Subcutaneous abdominal adipose tissue (tissue), 5 donors: ENCODE measurements around the gene RAC2.
"Not testable (repeated sequence)": the region's sequence is repeated elsewhere in the genome, so short reads cannot be mapped to it uniquely, and the experiment has no call there.

Source experiments
- H3K27ac ChIP-seq: one replicate; pipeline ENCODE4 v1.7.0; 2013; ENCODE audit warnings: low read depth, mild to moderate bottlenecking, inconsistent platforms, low read length, moderate library complexity
- H3K27me3 ChIP-seq, 5 donors: one replicate each; pipeline ENCODE4 v1.7.0; 2013; ENCODE audit warnings: low read length in 5 of 5, inconsistent platforms in 1 of 5; ENCODE audit not compliant: control insufficient read depth in 5 of 5, insufficient read depth in 4 of 5
- H3K36me3 ChIP-seq, 5 donors: one replicate each; pipeline ENCODE4 v1.7.0; 2013; ENCODE audit warnings: low read length in 5 of 5; ENCODE audit not compliant: control insufficient read depth in 5 of 5, insufficient read depth in 5 of 5
- H3K4me1 ChIP-seq, 5 donors: one replicate each; pipeline ENCODE4 v1.7.0; 2013; ENCODE audit warnings: low read length in 5 of 5, mild to moderate bottlenecking in 3 of 5, moderate library complexity in 1 of 5; ENCODE audit not compliant: control insufficient read depth in 5 of 5, insufficient read depth in 5 of 5
- H3K4me3 ChIP-seq, 5 donors: one replicate each; pipeline ENCODE4 v1.7.0; 2013; ENCODE audit warnings: low read length in 5 of 5, low read depth in 1 of 5
- H3K9ac ChIP-seq, 5 donors: one replicate each; pipeline ENCODE4 v1.7.0; 2013; ENCODE audit warnings: low read length in 5 of 5, mild to moderate bottlenecking in 4 of 5, moderate library complexity in 3 of 5
- H3K9me3 ChIP-seq, 5 donors: one replicate each; pipeline ENCODE4 v1.7.0; 2013; ENCODE audit warnings: low read length in 5 of 5; ENCODE audit not compliant: control insufficient read depth in 5 of 5
- donor health status: healthy.
- donor health status: healthy.
- donor health status: healthy.
- donor health status: healthy.
- donor health status: healthy.

RAC2 gene

DNA sequence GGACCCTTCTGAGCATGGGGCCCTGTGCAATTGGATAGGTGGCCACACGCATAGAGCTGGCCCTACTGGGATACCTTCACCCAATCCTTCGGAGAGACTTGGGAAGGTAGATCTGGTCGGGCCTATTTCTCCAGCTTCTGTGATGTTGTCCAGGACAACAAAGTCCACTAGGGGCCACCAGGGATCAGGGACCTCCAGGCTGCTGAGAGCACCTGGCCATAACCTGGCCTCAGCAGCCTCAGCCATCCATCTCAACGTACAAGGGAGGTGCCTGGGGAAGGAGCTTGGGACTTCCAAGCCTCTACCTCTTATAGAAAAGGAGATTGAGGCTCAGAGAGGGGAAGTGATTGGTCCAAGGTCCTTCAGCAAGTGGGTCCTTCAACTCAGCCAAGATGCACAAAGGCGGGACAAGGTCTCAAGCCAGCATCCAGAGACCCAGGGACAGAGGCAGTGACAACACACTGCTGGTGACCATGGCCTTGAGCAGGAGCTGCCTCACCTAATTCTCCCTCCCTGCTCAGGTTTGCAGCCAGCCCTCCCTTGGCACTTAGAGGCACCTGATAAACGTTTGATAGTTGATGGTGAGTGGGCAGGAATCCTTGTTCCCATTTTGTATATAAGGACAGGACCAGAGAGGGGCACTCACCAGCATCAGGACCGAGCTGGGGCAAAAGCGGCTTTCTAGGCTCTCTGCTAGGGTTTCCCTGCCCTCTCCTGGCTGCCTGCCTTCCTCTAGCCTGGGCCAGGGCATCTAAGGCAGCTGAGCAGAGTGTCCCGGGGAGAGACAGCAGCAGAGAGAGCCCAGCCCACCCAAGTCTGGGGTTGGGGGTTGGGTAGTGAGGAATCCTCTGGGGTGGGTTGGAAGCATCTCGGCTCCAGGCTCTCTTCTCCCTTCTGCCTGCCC lies 4.5 kb downstream of the RAC2 start:
- Histone ChIP-seq H3K27me3 (peaks cover 16 to 72% (median 55%) of the 10 kb centered on the region in 5 donors), H3K9me3 (no peaks in the 10 kb centered on the region), H3K27ac (no peak overlapping the region), H3K4me1 (peaks cover 0 to 32% (median 7%) of the 10 kb centered on the region in 5 donors), H3K9ac (no peak overlapping the region), H3K36me3 (peaks cover 0 to 4% (median 0%) of the 10 kb centered on the region in 5 donors), H3K4me3 (no peak overlapping the region)

DNA sequence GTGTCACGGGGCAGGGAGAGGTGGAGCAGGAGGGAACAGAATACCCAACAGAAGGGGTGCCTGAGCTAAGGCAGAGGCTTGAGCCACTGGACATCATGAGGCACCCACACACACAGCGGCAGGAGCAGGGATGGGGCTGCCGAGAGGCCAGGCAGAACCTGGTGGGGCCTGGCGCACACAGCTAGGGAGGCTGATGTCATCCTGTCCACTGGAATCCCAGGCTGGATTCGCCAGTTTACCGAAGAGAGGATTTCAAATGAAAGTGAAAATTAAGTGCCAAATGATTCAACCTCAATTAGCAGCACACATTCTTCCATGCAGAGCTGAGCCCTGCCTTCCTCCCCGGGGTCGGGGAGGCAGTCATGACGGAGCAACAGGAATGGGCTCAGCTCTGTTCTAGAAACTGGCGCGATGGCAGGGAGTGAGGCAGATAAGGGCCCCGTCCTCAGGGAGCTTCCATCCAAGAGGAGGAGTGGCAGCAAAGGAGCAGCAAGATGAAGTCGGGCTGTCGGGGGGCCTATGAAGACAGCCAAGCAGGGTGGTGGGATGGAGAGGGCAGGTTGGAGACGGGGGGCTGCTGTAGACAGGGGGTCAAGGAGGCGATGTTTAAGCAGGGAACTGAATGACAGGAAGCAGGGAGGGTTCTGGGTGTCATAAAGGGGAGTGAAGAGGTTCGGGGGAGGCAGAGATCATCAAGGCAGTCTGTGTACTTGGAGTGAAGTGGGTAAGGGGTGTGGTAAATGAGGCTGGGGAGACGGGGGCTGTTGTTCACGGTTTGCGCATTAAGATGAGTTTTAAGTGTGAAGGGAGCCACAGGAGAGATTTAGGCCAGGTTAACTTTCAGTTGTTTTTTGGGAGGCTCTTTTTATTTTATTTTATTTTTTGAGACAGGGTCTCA lies 6.4 kb downstream of the RAC2 start:
- Histone ChIP-seq H3K27me3 (peaks cover 18 to 64% (median 52%) of the 10 kb centered on the region in 5 donors), H3K9me3 (no peaks in the 10 kb centered on the region), H3K27ac (no peak overlapping the region), H3K9ac (no peak overlapping the region), H3K36me3 (peaks cover 0 to 4% (median 0%) of the 10 kb centered on the region in 5 donors), H3K4me3 (no peak overlapping the region), H3K4me1 (peaks cover 0 to 12% (median 0%) of the 10 kb centered on the region in 5 donors)

DNA sequence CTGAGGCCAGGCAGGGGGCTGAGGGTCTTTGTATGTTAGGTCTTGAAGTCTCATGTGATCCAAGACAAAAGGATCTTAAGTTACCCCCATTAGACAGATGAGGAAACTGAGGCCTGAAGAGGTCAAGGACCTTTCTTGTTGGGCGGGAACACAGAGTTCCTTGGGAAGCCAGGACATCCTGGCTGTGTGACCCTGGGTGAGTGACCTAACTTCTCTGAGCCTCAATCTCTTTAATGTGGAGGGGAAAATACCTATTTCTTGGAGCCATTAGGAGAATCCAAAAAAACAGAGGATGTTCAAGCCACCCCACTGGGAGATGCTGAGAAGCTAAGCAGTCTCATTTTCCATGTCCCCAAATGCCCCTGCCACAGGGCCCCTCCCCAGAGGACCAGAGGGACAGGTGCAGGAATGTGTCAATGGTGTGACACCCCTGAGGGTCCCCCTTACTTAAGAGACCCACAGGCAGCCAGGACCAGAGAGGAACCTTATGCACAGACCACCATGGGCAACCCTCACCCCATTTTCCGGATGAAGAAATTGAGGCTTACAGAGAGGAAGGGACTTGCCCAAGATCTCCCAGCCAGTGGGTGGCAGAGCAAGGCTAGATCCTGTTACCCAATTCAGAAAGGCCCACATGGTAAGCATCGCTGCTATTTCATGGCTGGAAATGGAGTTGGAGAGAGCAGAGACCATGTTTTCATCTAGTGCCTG lies 8.0 kb downstream of the RAC2 start:
- H3K36me3 ChIP-seq = peaks cover 0 to 4% (median 0%) of the 10 kb centered on the region in 5 donors
- H3K4me3 ChIP-seq = no peak overlapping the region
- no peaks in the 10 kb centered on the region for H3K9me3 ChIP-seq
- H3K27me3 ChIP-seq = peaks cover 26 to 65% (median 47%) of the 10 kb centered on the region in 5 donors
- H3K4me1 ChIP-seq = peaks cover 0 to 6% (median 0%) of the 10 kb centered on the region in 5 donors
- H3K27ac ChIP-seq = no peak overlapping the region
- H3K9ac ChIP-seq = no peak overlapping the region

DNA sequence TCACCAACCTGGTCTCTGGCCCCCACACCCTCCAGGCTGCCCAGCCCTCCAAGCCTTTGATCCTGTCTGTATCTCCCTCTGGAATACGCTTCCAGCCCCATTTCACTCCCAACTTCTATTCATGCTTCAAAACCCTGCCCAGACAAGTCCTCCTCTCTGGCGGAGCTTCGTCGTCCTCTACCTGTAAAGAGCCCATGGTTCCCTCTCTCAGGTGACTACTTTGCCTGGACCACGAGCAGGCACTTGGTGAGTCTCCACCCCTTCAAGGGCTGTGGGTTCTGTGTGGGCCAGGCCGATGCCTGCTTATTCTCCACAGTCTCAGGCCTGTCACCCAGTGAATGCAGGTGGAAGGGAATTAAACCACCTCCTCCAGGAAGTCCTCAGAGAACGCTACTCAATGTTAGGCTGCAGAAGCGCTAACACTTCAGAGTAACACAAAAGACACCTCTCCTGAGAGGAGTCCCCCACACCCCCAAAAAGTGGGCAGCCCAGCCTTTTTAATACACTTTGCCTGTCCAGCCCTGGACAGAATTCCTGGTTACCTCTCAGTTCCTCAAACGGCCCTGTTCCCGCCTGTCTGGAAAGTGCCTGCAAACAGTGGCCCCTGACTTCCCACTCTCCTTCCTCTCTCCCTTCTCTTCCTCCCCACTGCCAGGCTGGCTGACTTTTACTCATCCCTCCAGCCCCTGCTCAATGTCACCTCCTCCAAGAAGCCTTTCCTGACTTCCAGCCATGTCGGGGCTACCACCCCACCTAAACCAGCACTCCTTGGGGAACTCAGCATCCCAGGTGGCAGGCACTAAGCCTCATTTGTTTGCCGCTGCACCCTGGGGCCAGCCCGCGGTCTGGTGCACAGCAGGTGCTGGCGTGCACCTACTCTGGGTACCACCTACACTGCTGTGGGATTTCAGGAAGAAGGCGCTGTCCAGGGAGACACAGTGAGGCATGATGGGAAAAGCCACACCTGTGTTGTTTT lies 9.0 kb downstream of the RAC2 start:
- H3K36me3 ChIP-seq = no peaks in the 10 kb centered on the region
- H3K9ac ChIP-seq = no peak overlapping the region
- H3K4me3 ChIP-seq = no peak overlapping the region
- no peak overlapping the region for H3K27ac ChIP-seq
- H3K9me3 ChIP-seq = no peaks in the 10 kb centered on the region
- peaks cover 26 to 61% (median 41%) of the 10 kb centered on the region in 5 donors for H3K27me3 ChIP-seq
- peaks cover 0 to 12% (median 0%) of the 10 kb centered on the region in 5 donors for H3K4me1 ChIP-seq

DNA sequence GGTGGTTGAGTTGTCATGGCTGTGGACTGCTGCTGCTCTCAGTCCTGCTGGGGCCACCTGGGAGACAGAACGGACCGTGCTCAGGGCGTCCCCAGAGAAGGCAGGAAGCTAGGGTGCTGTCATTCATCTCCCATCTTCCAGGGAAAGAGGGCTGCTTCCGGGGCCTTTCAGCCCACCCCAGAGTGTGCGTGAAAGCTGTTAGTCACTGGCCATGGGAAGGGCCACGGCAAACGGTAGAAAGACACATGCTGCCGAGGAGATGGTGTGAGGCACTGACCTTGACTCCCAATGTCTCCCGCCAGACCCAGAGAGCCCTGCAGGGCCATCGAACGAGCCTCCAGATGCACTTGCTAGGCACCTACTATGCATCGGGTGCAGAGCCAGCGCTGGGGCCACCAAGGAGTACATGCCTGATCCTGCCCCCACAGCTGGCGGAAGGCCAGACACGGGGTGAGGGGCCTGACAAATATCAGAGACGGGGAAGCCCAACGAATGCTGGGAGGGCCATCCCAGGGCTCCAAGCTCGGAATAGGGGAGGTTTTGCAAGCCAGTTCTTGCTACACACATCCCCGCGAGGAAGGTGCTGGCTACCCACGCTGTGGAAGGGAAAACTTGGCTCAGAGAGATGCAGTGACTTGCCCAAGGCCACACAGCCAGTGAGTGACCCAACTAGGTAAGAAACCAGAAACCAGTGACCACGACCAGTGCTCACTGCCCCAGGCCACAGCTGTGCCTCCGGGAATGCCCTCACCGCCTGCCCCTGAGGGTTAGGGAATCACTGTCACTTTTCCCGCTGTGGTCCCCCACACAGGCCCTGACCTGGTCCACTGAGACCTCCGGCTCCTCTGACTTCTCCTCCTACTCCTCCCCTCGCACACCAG lies 10.1 kb downstream of the RAC2 start:
- Histone ChIP-seq H3K9ac (no peak overlapping the region), H3K36me3 (no peaks in the 10 kb centered on the region), H3K27ac (no peak overlapping the region), H3K4me1 (peaks cover 0 to 22% (median 8%) of the 10 kb centered on the region in 5 donors), H3K27me3 (peaks cover 23 to 61% (median 40%) of the 10 kb centered on the region in 5 donors), H3K4me3 (no peak overlapping the region), H3K9me3 (no peaks in the 10 kb centered on the region)

DNA sequence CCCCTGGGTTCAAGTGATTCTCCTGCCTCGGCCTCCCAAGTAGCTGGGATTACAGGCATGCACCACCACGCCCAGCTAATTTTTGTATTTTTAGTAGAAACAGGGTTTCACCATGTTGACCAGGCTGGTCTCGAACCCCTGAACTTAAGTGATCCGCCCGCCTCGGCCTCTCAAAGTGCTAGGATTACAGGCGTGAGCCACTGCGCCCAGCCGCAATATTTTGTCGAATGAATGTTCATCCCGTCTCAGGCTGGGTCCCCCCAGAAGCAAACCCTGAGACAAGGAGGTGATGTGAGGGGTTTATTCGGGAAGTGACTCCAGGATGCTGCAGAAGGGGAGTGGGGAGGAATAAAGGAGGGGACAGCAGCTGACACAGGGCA lies 10.7 kb downstream of the RAC2 start:
- not testable (repeated sequence) for H3K4me3 ChIP-seq, H3K9me3 ChIP-seq, H3K36me3 ChIP-seq, H3K9ac ChIP-seq, H3K27ac ChIP-seq
- peaks cover 23 to 64% (median 41%) of the 10 kb centered on the region in 5 donors for H3K27me3 ChIP-seq
- peaks cover 0 to 29% (median 10%) of the 10 kb centered on the region in 5 donors for H3K4me1 ChIP-seq

DNA sequence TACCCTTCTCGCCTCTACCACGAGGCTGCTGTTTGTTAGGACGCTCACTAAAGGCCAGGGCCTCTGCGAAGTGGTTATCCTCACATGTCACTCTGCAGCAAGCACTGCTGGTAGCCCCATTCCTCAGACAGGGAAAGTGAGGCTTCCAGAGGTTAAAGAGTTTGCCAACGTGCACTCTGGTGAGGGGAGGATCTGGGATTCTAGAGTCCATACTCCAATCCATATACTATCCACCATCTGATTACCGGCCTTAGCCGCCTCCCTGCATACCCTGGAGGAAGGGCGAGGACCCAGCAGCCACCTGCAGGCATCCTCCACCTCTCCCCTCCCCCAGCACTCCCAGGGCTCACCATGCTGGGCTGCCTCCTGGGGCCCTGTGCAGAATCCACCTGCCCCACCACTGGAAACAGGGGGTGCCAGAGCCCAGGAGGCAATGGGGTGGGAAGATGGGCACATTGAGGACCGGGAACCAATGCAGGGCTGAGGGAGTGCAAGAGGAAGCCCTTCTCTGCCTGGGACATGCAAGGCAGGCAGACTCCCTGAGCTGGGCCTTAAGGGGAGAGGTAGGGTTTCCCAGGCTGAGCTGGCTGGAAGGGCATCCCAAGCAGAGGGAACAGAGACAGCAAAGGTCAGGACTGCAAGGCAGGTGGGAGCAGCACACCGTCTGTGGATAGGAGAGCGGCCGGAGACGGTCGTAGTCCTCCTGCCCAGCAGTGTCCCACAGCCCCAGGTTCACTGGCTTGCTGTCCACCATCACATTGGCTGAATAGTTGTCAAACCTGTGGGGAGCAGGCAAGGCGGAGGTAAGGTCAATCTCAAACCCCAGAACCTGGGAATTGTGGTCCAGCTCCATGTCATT lies 11.7 kb downstream of the RAC2 start:
- Histone ChIP-seq H3K36me3 (no peaks in the 10 kb centered on the region), H3K9me3 (no peaks in the 10 kb centered on the region), H3K4me1 (peaks cover 0 to 33% (median 14%) of the 10 kb centered on the region in 5 donors), H3K9ac (no peak overlapping the region), H3K27me3 (peaks cover 23 to 66% (median 39%) of the 10 kb centered on the region in 5 donors), H3K4me3 (no peak overlapping the region), H3K27ac (no peak overlapping the region)
